ENCODE results near the gene MACROD2.

Gene MACROD2

DNA sequence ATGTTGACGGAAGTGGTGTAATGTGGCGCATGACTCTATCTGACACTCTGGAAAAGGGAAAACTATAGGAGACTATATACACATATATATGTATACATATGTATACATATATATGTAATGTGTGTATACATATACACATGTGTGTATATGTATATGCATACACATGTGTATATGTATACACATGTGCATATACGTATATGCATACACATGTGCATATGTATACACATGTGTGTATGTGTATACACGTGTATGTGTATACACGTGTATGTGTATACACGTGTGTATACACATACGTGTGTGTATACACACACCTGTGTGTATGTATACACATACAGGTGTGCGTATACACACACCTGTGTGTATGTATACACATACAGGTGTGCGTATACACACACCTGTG, 1025.5 kb downstream of the MACROD2 start:
- in situ Hi-C loops (cut with HindIII; ENCODE audit: low pct_ligation_motif_present, low pct_unique_long_range_greater_than_20kb, low sequenced_read_pairs) = no loop called here
- no peak for DNase-seq

DNA sequence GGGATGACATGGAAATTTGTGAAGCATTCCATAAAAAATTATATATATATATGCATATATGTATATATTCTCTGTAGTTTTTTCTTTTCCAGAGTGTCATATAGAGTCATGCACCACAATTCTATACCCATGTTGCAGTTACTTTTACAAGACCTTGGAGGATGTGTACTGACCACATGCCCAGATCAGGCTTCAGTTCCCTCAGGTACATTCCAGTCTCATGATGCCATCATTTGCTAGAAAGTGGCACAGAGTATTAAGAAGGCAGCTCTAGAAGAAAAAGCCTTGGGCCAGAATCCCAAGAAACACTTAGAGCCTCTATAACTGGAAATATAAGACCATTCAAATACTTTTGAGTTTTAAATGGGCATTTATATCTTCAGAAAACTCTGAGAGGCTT, 1027.6 kb downstream of the MACROD2 start:
- DNase-seq = no peak

DNA sequence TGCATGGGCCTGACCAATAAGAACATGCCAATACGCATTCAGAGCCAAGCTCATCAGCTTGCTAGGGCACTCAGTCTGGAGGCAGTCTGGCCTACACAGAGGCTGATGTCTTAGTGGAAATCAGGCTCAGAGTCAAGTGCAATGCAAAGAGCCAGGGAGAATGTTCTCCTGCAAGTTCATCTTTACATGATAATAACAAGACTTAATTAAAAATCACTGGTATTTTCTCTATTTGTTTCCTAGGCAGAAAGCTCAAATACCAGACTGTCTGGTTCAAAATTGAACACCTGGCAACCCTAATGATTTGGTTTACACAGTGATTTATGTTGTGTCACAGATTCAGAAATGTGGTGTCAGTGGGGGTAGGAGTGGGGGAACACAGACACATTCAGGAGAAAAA, 1031.4 kb downstream of the MACROD2 start:
- DNase-seq = no peak
- in situ Hi-C loops (cut with HindIII; ENCODE audit: low pct_ligation_motif_present, low pct_unique_long_range_greater_than_20kb, low sequenced_read_pairs) = no loop called here

More for the DNA sequence above, 1027.6 kb downstream of the MACROD2 start:
- in situ Hi-C loops (cut with HindIII; ENCODE audit: low pct_ligation_motif_present, low pct_unique_long_range_greater_than_20kb, low sequenced_read_pairs) = no loop called here

DNA sequence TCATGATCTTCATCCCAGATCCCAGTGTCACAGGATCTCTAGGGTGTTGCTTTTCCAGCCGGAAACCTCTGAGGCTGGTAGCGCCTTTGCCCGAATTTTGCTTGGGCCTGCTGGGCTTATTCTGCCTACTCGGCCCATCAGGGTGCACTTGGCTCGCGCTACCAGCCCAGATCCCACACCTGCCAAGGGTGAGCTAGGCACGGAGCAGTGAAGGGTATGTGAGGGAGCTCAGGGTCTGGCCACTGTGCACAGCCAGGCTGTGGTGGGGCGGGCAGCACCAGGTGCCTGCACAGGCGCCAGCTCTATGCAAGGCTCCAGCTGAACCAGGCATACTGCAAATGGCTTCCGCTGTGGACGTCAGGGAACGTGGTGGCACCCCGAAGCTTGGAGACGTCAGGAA, 1035.5 kb downstream of the MACROD2 start:
- in situ Hi-C loops (cut with HindIII; ENCODE audit: low pct_ligation_motif_present, low pct_unique_long_range_greater_than_20kb, low sequenced_read_pairs) = no loop called here
- no peak for DNase-seq

DNA sequence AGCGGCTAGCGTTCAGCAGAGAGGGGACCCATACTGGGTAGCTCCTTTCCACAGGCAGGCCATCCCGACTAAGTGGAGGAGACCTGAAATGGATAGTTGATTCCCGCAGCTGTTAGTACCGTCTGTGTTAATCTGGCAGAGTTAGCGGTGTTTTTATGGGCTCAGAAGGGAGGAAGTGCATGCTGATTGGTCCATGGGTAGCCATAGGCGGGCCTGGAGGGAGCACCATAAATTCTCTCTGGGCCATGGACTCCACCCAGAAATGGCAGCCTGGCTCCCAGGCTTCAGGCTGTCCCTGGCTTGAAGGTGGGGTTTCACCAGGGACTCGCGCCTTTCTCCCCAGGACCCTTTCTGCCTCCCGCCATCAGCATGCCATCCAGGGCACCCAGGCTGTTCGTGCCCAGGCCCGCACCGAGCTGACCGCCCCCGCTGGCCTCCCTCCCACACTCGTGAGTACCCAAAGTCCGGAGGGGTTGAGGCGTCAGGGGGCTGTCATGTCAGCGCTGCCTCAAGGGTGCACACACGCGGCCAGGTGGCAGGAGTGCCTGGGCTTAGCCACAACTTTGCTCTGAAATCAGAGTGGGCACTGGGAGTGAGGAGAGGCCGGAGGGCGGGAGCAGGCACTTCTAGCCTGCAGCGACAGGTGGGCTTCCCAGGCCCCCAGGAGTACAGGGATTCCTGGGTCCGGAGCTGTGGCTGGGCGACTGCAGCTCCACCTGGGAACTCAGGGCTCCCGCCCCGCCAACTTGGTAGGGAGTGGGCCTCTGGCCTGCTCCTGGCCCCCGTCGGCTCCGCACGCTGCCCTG, 1036.4 kb downstream of the MACROD2 start:
- no peak for DNase-seq
- in situ Hi-C loops (cut with HindIII; ENCODE audit: low pct_ligation_motif_present, low pct_unique_long_range_greater_than_20kb, low sequenced_read_pairs) = no loop called here

DNA sequence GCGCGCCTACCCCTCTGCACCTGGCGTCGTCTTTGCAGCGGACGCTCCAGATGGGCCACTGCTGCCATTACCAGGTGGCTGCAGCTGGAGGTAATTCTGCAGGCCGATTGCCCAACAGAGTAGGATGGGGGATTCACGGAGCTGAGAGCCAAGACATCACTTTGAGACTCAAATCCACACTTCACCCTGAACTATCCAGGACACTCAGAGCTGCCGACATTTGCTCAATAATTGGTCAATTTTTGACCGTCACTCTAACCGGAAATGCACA, 1037.0 kb downstream of the MACROD2 start:
- in situ Hi-C loops (cut with HindIII; ENCODE audit: low pct_ligation_motif_present, low pct_unique_long_range_greater_than_20kb, low sequenced_read_pairs) = no loop called here
- DNase-seq = no peak

DNA sequence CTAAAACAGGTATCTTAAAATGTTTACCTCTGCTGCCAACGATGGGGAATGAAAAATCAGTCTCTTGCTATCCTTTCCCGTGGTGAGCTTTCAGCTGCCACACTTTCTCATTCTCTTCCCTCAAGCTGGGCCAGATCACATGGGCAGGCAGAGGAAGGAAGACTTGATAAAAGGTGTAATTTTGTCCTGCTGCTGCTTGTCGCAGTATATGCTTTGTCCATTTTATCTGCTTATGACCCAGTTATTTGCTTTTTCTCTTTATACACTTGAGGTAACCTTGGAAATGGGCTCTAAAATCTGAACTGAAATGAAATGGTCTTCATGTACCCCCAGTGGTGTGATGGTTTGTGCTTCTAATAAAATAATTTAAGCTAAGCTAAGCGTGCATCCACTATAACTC, 1038.0 kb downstream of the MACROD2 start:
- in situ Hi-C loops (cut with HindIII; ENCODE audit: low pct_ligation_motif_present, low pct_unique_long_range_greater_than_20kb, low sequenced_read_pairs) = no loop called here
- no peak for DNase-seq

DNA sequence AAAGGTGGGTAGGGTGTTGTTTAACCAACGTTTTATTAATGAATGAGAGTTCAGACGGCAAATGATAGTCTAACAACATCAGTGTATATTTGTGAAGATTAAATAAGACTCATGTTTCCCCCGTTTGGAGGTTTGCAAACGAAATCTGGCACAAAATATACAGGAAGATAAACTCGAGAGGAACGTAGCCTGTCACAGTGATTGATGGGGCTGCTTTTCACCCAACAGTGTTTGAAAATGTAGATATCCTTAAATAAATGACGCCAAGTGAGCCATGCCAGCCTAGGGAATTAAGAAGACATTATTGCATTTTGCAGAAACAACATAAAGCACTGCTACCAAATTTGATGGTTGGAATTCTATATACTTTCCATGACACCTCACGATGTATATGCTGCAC, 1038.6 kb downstream of the MACROD2 start:
- in situ Hi-C loops (cut with HindIII; ENCODE audit: low pct_ligation_motif_present, low pct_unique_long_range_greater_than_20kb, low sequenced_read_pairs) = no loop called here
- DNase-seq = no peak

DNA sequence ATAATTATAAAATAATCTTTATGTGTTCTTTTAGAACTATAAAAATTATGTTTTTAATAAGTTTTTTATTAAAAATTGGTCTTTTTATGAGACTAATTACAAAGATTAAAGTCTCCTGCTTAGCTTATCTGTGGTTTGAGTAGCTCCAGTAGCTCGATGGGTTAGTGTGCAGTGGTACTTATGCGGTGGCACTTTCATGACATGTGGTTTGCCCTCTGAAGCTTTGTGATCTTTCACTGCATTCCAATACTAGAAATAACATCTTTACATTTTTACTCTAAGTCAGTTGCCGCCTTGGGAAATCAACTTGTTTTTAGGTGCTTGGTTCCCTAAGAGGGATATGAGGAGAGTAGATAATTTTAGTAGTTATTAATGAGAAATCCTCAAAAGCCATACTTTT, 1041.6 kb downstream of the MACROD2 start:
- DNase-seq = no peak
- in situ Hi-C loops (cut with HindIII; ENCODE audit: low pct_ligation_motif_present, low pct_unique_long_range_greater_than_20kb, low sequenced_read_pairs) = no loop called here

DNA sequence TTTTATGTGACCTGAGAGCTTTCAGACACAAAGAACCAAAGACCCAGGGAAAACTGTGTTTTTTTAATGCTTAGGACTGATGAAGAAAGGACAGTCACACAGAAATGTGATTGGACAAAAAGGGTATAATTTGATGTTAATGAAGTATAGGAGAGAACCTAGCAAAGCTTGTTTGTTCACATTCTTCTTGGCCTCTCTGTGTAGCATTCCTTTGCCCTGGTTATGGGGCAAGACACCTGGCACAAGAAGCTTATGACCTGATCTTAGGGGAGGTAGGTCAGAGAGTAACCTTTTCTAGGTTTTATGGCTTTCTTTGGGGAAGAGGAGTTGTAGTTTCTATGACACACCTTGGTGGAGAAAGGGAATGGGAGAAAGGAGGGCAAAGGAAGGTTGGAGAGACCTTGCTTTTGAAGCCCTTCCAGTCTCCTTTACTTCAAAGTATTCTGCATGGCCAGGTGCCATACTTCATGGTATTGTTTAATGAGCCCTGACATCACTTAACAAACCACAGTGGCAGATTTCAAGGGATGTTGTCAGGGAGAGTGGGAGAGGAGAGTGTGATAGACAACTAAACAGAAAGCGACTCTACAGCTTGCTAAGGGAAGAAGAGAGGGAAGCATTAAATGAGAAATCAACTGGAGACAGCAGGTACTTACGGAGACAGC, 1043.9 kb downstream of the MACROD2 start:
- no peak for DNase-seq
- in situ Hi-C loops (cut with HindIII; ENCODE audit: low pct_ligation_motif_present, low pct_unique_long_range_greater_than_20kb, low sequenced_read_pairs) = no loop called here

DNA sequence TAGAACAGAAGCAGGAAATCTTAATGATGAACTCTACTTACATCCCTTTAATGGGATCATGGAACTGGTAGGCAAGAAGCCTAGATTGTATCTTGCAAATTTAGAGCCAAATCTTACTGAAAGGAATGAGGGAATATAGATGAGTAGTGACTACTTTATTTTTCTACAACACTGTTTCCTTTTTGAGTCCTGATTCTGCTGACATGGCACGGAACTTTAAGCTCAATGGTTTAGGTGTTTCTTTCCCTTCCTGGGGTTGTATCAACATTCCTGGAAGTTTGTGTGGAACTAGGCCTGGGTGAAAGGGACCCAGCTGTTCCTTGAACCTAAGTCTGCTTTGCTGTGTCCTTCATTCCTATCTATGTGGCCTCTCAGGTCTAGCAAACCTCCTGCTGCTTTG, 1047.4 kb downstream of the MACROD2 start:
- in situ Hi-C loops (cut with HindIII; ENCODE audit: low pct_ligation_motif_present, low pct_unique_long_range_greater_than_20kb, low sequenced_read_pairs) = no loop called here
- DNase-seq = no peak

DNA sequence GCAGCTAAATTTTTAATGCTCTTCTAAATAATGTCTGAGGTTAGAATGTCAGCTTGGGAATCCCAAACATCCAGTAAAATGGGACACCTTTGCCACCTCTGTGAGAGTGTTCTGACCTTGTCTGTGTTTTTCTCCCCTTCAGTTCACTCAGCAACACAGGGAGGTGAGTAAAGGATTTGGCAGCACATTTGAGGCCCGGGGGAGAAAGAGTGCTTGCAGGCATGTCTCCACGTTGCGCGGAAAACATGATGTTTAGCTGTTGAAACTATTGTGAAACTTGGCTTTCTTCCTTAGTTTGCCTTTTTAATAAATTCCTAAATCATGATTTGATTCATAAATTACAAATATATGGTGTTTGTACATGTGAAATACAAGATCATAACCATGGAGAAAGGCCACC, 1049.9 kb downstream of the MACROD2 start:
- no peak for DNase-seq
- in situ Hi-C loops (cut with HindIII; ENCODE audit: low pct_ligation_motif_present, low pct_unique_long_range_greater_than_20kb, low sequenced_read_pairs) = no loop called here

DNA sequence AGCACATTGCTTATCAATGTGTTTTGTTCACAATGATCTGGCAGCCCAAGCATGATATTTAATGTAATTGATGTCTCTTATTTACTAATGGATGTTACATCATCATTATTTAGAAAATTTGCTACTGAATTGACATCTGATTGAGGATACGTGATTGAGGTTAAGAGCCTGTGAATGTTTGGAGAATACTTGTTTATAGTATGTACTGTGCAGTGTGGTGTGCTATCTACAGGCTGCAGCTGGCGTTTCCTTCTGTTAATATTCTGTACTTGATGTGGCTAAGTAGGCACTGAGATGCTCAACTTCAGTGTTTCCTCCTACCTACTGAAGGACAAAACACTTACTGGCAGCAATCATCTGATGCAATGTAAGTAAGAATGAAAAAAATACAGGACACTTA, 1051.7 kb downstream of the MACROD2 start:
- in situ Hi-C loops (cut with HindIII; ENCODE audit: low pct_ligation_motif_present, low pct_unique_long_range_greater_than_20kb, low sequenced_read_pairs) = no loop called here
- no peak for DNase-seq

DNA sequence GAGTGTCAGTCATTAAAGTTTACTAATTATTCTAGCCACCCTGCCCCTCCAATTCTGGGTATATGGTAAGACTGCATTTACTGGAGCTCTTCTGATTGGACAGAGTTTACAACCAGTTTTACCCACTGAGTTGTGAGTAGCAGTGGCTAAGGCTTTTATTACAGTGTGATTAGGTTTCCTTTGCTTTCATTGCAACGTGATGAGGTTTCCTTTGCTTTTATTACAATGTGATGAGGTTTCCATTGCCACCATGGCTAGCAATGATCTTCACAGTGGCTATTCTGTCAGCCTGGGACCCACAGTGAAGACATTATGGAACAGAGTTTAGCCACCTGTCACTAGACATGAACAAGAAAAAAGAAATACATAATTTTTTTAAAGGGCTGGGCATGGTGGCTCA, 1052.3 kb downstream of the MACROD2 start:
- no peak for DNase-seq
- in situ Hi-C loops (cut with HindIII; ENCODE audit: low pct_ligation_motif_present, low pct_unique_long_range_greater_than_20kb, low sequenced_read_pairs) = no loop called here

DNA sequence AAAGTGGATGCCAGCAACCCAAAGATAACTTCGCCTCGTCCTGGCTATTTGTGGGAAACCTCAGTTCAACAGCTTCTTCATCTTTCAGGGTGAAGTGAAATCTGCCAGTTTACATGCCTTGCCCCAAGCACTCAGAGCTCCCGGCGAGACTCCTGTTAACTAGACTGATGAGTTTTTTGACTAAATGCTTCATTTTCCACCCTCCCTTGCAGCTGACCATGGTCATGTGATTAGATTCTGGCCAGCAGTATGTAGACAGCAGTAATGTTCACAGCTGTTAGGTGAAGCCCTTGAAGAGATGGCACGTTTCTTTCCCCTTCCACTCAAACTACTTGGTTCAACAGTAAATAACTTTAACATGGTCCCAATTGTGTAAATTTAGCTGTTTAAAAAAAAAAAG, 1060.9 kb downstream of the MACROD2 start:
- no peak for DNase-seq
- in situ Hi-C loops (cut with HindIII; ENCODE audit: low pct_ligation_motif_present, low pct_unique_long_range_greater_than_20kb, low sequenced_read_pairs) = no loop called here

DNA sequence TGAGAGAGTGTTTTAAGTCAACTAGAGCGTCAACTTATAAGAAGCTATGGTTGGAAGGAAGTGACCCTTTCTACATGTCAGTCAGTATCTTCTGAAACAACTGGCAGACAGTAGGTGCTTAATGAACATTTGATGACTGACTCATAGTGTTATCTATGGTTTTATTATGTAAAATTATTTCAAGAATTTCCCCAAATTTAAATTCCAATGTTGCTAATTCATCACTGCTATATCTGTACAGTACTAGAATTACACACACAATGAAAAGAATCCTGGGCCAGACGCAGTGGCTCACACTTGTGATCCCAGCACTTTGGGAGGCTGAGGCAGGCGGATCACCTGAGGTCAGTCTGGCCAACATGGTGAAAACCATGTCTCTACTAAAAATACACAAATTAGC, 1063.5 kb downstream of the MACROD2 start:
- in situ Hi-C loops (cut with HindIII; ENCODE audit: low pct_ligation_motif_present, low pct_unique_long_range_greater_than_20kb, low sequenced_read_pairs) = no loop called here
- no peak for DNase-seq

DNA sequence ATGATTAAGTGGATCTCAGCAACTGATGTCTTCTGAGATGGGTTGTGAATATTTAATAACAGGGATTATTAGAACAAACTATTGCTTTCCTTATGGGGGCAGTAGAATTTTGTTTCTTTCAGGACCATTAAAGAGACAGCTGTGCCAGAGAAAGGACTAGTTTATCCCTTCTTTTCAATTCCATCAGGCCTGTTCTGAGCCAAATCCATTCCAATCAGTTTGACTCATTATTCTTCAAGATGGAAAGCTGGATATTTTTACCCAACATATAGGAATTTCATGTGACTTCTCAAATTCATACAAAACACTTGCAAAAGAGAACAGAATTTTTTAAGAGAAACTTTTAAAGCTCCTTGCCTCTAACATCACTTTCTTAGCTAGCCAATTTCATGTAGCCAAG, 1064.1 kb downstream of the MACROD2 start:
- in situ Hi-C loops (cut with HindIII; ENCODE audit: low pct_ligation_motif_present, low pct_unique_long_range_greater_than_20kb, low sequenced_read_pairs) = no loop called here
- no peak for DNase-seq

DNA sequence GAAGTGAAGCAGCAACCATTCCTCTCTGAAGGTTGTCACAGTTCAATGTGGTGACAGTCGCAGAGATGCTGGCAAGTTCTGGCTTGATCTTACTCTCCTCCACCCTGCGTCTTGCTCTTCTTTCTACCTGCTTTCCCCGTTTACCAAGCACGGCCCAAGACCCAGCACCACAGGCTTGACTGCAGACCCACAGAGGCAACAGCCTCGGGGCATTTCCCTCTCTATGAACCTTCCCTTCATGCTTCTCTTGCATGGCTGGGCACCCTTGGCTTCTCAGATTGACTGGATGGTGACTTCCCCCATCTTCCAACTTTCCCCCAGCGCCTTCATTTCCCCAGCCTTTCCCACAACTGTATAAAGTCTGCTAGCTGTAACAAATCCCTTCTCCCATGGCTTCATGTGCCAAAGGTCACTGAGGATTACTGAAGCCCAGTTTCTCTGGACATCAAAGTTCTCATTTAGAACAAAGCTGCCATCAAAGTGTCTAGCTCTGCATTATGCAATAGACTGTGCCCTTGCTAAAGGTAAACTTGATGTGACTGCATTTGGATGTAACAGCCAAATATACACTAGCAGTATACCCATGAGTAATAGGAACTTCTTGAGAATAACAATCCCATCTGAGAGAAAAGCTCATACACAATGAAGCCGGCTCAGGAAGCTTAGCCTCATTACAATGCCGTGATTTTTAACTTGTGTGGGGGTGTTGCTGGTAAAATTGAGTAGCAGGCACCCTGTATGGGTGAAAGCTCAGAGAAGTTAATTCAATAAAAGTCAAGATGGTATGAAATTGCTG, 1065.1 kb downstream of the MACROD2 start:
- in situ Hi-C loops (cut with HindIII; ENCODE audit: low pct_ligation_motif_present, low pct_unique_long_range_greater_than_20kb, low sequenced_read_pairs) = no loop called here
- no peak for DNase-seq

DNA sequence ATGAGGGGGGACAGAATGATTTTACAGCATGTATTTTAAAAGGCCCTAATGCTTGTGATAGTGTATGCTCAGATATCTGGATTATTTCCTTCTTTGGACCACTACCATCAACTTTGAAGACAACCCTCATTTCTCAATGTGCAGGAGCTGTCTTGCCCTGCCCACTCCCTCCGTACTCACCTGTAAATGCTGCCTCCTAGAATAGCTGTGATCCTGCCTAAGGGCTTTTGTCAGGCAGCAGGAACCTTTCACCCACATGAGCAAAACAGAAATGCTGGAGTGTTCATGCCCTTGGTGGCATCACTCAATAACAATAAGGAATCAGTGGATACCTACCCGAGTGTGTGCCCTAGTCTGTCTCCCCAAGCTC, 1065.7 kb downstream of the MACROD2 start:
- DNase-seq = no peak
- in situ Hi-C loops (cut with HindIII; ENCODE audit: low pct_ligation_motif_present, low pct_unique_long_range_greater_than_20kb, low sequenced_read_pairs) = no loop called here

DNA sequence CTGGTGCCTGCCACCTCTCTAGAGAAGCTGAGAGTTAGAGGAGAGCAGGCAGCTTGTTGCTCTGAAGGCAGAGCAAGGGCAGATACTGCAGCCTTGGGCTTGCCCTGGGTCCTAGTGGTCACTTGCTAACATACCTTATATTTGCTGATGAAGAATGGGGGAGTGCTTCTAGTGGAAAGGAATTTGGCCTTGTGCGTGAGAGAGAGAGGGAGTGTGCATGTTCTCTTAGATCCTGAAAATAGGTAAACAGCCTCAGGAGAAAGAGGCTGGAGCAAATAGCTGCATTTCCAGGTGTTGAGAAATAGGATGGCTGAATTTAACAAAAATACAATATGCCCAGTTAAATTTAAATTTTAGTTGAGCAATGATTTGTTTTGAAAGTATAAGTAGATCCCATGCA, 1066.6 kb downstream of the MACROD2 start:
- in situ Hi-C loops (cut with HindIII; ENCODE audit: low pct_ligation_motif_present, low pct_unique_long_range_greater_than_20kb, low sequenced_read_pairs) = no loop called here
- DNase-seq = no peak

Data from ACHN (cell line).